GM23338 (cell line): Measurements from ENCODE around the gene CEBPE. TPM values are rescaled to one million over a fixed set of nuclear protein-coding genes. Genes with fewer than 3 reads are reported as not detected.

Experiments
- ATAC-seq: fragments of 200-7000 bp; cut with Tn5 transposase; 3 replicates; pipeline ENCODE4 v1.9.1; 2020
- DNase-seq: peaks from one replicate; pipeline ENCODE4 v3.0.0-alpha.2; 2015; ENCODE audit warnings: low spot score
- H2AFZ ChIP-seq: fragments of 200-600 bp; sonication (generic); 2 replicates; pipeline ENCODE4 v1.8.0; 2016; ENCODE audit warnings: antibody characterized with exemption, mild to moderate bottlenecking, moderate library complexity
- H3F3A ChIP-seq: fragments of 200-600 bp; sonication (generic); replicated peaks from 2 replicates; pipeline ENCODE4 v1.8.0; 2017; ENCODE audit warnings: antibody characterized with exemption, mixed run types, low read depth
- H3K27ac ChIP-seq: fragments of 200-600 bp; sonication (generic); 2 replicates; pipeline ENCODE4 v1.6.1; 2016; ENCODE audit warnings: low read depth
- H3K27me3 ChIP-seq: fragments of 200-600 bp; sonication (generic); 2 replicates; pipeline ENCODE4 v1.8.0; 2016; ENCODE audit warnings: mild to moderate bottlenecking, mixed run types, moderate library complexity; ENCODE audit not compliant: insufficient read depth
- H3K36me3 ChIP-seq: fragments of 200-600 bp; sonication (generic); 2 replicates; pipeline ENCODE4 v1.8.0; 2016; ENCODE audit warnings: mild to moderate bottlenecking; ENCODE audit not compliant: insufficient read depth
- H3K4me1 ChIP-seq: fragments of 200-600 bp; sonication (generic); 2 replicates; pipeline ENCODE4 v1.8.0; 2016; ENCODE audit warnings: mild to moderate bottlenecking, moderate library complexity; ENCODE audit not compliant: insufficient read depth
- H3K4me2 ChIP-seq: fragments of 200-600 bp; sonication (generic); 2 replicates; pipeline ENCODE4 v1.7.1; 2017; ENCODE audit warnings: mixed run types
- H3K4me3 ChIP-seq: fragments of 200-600 bp; sonication (generic); 2 replicates; pipeline ENCODE4 v1.6.1; 2016; ENCODE audit warnings: mixed run types
- H3K79me2 ChIP-seq: fragments of 200-600 bp; sonication (generic); replicated peaks from 2 replicates; pipeline ENCODE4 v1.8.0; 2017; ENCODE audit warnings: mild to moderate bottlenecking; ENCODE audit not compliant: insufficient read depth
- H3K9me2 ChIP-seq: fragments of 200-600 bp; sonication (generic); 2 replicates; pipeline ENCODE4 v1.8.0; 2017; ENCODE audit not compliant: insufficient read depth
- H4K20me1 ChIP-seq: fragments of 200-600 bp; sonication (generic); replicated peaks from 2 replicates; pipeline ENCODE4 v1.8.0; 2017; ENCODE audit warnings: mild to moderate bottlenecking; ENCODE audit not compliant: insufficient read depth
- H3K27ac Mint-ChIP-seq: 2 replicates; pipeline ENCODE4 v1.8.0; 2020; ENCODE audit warnings: inconsistent platforms, mild to moderate bottlenecking, moderate library complexity, mixed read lengths
- H3K27me3 Mint-ChIP-seq: 3 replicates; pipeline ENCODE4 v1.8.0; 2022; ENCODE audit warnings: low read depth, mild to moderate bottlenecking, moderate library complexity, mixed read lengths, inconsistent platforms; ENCODE audit not compliant: insufficient read depth, poor library complexity
- H3K36me3 Mint-ChIP-seq: 3 replicates; pipeline ENCODE4 v1.8.0; 2021; ENCODE audit warnings: low read depth, mild to moderate bottlenecking, inconsistent platforms, moderate library complexity, mixed read lengths
- H3K4me1 Mint-ChIP-seq: 3 replicates; pipeline ENCODE4 v1.8.0; 2020; ENCODE audit warnings: mild to moderate bottlenecking, inconsistent platforms, mixed read lengths
- H3K4me3 Mint-ChIP-seq: 3 replicates; pipeline ENCODE4 v1.8.0; 2021; ENCODE audit warnings: moderate library complexity, mild to moderate bottlenecking, inconsistent platforms, mixed read lengths
- H3K9me3 Mint-ChIP-seq: 3 replicates; pipeline ENCODE4 v1.8.0; 2020; ENCODE audit warnings: moderate library complexity, mild to moderate bottlenecking, inconsistent platforms, mixed read lengths
- CREB1 ChIP-seq: fragments of 250-450 bp; sonication (Bioruptor Pico); IDR thresholded peaks from 2 replicates; pipeline ENCODE4 v1.5.0; 2020; ENCODE audit warnings: low read depth, mild to moderate bottlenecking, moderate library complexity
- CTCF ChIP-seq, 2 experiments: fragments of 200-600 bp in 1 of 2; sonication (generic) in 1 of 2; conservative IDR thresholded peaks; 2 replicates each; pipeline versions ENCODE4 v1.5.1 to v1.6.1; 2016 to 2017; ENCODE audit warnings: antibody characterized with exemption in 2 of 2, low read depth in 2 of 2, mild to moderate bottlenecking in 2 of 2, moderate library complexity in 1 of 2
- ETS1 ChIP-seq: IDR thresholded peaks from 2 replicates; pipeline ENCODE4 v1.6.1; 2016; ENCODE audit warnings: antibody characterized with exemption
- EZH2 ChIP-seq: fragments of 200-600 bp; sonication (generic); IDR thresholded peaks from one replicate; pipeline ENCODE4 v1.8.0; 2017; ENCODE audit warnings: antibody characterized with exemption, mild to moderate bottlenecking, low read depth; ENCODE audit not compliant: unreplicated experiment
- EZH2phosphoT487 ChIP-seq: fragments of 200-600 bp; sonication (generic); IDR thresholded peaks from one replicate; pipeline ENCODE4 v1.8.1; 2018; ENCODE audit warnings: antibody characterized with exemption; ENCODE audit not compliant: unreplicated experiment
- JUNB ChIP-seq: IDR thresholded peaks from one replicate; pipeline ENCODE4 v1.6.1; 2016; ENCODE audit warnings: antibody characterized with exemption; ENCODE audit not compliant: unreplicated experiment
- NANOG ChIP-seq: IDR thresholded peaks from 2 replicates; pipeline ENCODE4 v1.6.1; 2016; ENCODE audit warnings: antibody characterized with exemption, borderline replicate concordance
- POLR2AphosphoS5 ChIP-seq: IDR thresholded peaks from 2 replicates; pipeline ENCODE4 v1.6.1; 2016; ENCODE audit warnings: antibody characterized with exemption, low read depth
- REST ChIP-seq: IDR thresholded peaks from one replicate; pipeline ENCODE4 v1.6.1; 2018; ENCODE audit warnings: antibody characterized with exemption; ENCODE audit not compliant: unreplicated experiment
- STAT1 ChIP-seq: IDR thresholded peaks from one replicate; pipeline ENCODE4 v1.6.1; 2016; ENCODE audit warnings: antibody characterized with exemption; ENCODE audit not compliant: unreplicated experiment
- ZNF114 ChIP-seq: fragments of 250-450 bp; sonication (Bioruptor Pico); IDR thresholded peaks from 2 replicates; pipeline ENCODE4 v1.5.0; 2020; ENCODE audit warnings: mild to moderate bottlenecking, moderate library complexity
- ZNF331 ChIP-seq: fragments of 250-450 bp; sonication (Bioruptor Pico); IDR thresholded peaks from 2 replicates; pipeline ENCODE4 v1.5.0; 2020; ENCODE audit warnings: low read depth, mild to moderate bottlenecking, moderate library complexity
- polyA plus RNA-seq: library from polyadenylated mRNA; unstranded; fragments of >200 nt; fragmentation: Nextera tagmentation; extraction: Ambion mirVana; gene quantifications from 2 replicates; pipeline ENCODE4 v1.2.1, GENCODE V29; 2016
- total RNA-seq: library from RNA; depleted of rRNA; stranded (reverse); fragments of >200 nt; shearing (Covaris generic); gene quantifications from 2 replicates; pipeline ENCODE4 v1.2.3, GENCODE V29; 2014
- TF ChIP-seq, protein P1 (sequence below): fragments of 250-450 bp; sonication (Bioruptor Pico); IDR thresholded peaks from 2 replicates; pipeline ENCODE4 v1.5.0; 2020; ENCODE audit warnings: mild to moderate bottlenecking, moderate library complexity

CEBPE gene
- total and polyA plus RNA-seq, 2 experiments from 2014 or later = not detected

DNA sequence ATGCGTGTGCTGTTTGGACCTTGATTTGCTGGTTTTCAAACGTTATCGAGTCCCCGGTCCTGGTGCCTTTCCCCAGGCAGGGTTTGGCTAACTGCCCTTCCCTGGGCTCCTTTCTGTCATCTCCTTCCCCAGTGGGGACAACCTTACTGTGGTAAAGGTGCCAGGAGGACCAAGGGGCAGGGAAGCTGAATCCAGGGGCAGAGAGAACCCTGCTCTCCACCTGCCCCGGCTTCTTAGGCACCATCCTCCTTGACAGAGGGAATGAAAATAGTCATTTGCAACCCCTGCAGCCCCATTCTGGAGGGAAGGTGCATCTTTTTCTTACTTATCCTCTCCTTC, 5.0 kb downstream of the CEBPE start:
- Histone ChIP-seq H2AFZ (peak overlapping the region; percentile 86), H3K4me2 (peak overlapping the region; percentile 21), H3K79me2 (no peaks in the 10 kb centered on the region), H3K9me2 (no peaks in the 10 kb centered on the region), H3K27me3 (no peaks in the 10 kb centered on the region), H3K4me3 (no peak overlapping the region), H4K20me1 (no peaks in the 10 kb centered on the region), H3K36me3 (no peaks in the 10 kb centered on the region), H3F3A (no peaks in the 10 kb centered on the region), H3K4me1 (peaks cover 12% of the 10 kb centered on the region; the same call in 1 of the 2 replicates), H3K27ac (no peak overlapping the region)
- no peak overlapping the region for H3K27ac Mint-ChIP-seq
- H3K27me3 Mint-ChIP-seq = peaks cover 8% of the 10 kb centered on the region
- no peak overlapping the region; the same call in 2 of the 3 replicates for H3K4me3 Mint-ChIP-seq
- ATAC-seq = no peak
- TF ChIP-seq, protein P1, sequence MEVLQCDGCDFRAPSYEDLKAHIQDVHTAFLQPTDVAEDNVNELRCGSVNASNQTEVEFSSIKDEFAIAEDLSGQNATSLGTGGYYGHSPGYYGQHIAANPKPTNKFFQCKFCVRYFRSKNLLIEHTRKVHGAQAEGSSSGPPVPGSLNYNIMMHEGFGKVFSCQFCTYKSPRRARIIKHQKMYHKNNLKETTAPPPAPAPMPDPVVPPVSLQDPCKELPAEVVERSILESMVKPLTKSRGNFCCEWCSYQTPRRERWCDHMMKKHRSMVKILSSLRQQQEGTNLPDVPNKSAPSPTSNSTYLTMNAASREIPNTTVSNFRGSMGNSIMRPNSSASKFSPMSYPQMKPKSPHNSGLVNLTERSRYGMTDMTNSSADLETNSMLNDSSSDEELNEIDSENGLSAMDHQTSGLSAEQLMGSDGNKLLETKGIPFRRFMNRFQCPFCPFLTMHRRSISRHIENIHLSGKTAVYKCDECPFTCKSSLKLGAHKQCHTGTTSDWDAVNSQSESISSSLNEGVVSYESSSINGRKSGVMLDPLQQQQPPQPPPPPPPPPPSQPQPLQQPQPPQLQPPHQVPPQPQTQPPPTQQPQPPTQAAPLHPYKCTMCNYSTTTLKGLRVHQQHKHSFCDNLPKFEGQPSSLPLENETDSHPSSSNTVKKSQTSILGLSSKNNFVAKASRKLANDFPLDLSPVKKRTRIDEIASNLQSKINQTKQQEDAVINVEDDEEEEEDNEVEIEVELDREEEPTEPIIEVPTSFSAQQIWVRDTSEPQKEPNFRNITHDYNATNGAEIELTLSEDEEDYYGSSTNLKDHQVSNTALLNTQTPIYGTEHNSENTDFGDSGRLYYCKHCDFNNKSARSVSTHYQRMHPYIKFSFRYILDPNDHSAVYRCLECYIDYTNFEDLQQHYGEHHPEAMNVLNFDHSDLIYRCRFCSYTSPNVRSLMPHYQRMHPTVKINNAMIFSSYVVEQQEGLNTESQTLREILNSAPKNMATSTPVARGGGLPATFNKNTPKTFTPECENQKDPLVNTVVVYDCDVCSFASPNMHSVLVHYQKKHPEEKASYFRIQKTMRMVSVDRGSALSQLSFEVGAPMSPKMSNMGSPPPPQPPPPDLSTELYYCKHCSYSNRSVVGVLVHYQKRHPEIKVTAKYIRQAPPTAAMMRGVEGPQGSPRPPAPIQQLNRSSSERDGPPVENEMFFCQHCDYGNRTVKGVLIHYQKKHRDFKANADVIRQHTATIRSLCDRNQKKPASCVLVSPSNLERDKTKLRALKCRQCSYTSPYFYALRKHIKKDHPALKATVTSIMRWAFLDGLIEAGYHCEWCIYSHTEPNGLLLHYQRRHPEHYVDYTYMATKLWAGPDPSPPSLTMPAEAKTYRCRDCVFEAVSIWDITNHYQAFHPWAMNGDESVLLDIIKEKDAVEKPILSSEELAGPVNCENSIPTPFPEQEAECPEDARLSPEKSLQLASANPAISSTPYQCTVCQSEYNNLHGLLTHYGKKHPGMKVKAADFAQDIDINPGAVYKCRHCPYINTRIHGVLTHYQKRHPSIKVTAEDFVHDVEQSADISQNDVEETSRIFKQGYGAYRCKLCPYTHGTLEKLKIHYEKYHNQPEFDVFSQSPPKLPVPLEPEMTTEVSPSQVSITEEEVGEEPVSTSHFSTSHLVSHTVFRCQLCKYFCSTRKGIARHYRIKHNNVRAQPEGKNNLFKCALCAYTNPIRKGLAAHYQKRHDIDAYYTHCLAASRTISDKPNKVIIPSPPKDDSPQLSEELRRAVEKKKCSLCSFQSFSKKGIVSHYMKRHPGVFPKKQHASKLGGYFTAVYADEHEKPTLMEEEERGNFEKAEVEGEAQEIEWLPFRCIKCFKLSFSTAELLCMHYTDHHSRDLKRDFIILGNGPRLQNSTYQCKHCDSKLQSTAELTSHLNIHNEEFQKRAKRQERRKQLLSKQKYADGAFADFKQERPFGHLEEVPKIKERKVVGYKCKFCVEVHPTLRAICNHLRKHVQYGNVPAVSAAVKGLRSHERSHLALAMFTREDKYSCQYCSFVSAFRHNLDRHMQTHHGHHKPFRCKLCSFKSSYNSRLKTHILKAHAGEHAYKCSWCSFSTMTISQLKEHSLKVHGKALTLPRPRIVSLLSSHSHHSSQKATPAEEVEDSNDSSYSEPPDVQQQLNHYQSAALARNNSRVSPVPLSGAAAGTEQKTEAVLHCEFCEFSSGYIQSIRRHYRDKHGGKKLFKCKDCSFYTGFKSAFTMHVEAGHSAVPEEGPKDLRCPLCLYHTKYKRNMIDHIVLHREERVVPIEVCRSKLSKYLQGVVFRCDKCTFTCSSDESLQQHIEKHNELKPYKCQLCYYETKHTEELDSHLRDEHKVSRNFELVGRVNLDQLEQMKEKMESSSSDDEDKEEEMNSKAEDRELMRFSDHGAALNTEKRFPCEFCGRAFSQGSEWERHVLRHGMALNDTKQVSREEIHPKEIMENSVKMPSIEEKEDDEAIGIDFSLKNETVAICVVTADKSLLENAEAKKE (CRISPR knock-in tag) = no peak
- TF ChIP-seq ZNF331 (CRISPR knock-in tag) (no peak), EZH2phosphoT487 (no peak), NANOG (no peak), STAT1 (no peak), EZH2 (no peak), POLR2AphosphoS5 (no peak), ZNF114 (no peak), CREB1 (CRISPR knock-in tag) (no peak), REST (no peak), CTCF (conservative IDR thresholded peaks at IDR 0.05; ENCODE audit: low read depth in 2 of 2) (no peak), JUNB (no peak), ETS1 (no peak)
- peaks cover 20% of the 10 kb centered on the region for H3K4me1 Mint-ChIP-seq
- no peaks in the 10 kb centered on the region; the same call in 2 of the 3 replicates for H3K9me3 Mint-ChIP-seq
- H3K36me3 Mint-ChIP-seq = peaks cover 2% of the 10 kb centered on the region; the same call in 1 of the 3 replicates
- no peak for DNase-seq
